ENCODE data around the gene MESP1.

The MESP1 gene

GRCh38 chr15:89766357-89767311 lies 15.6 kb upstream of the MESP1 start:
- no peak overlapping the region for H3K27ac ChIP-seq (ENCODE audit: low read length)
- no peak for ATAC-seq (ENCODE audit: insufficient read depth, low read depth)
- no peaks in the 10 kb centered on the region for H3K79me2 ChIP-seq (ENCODE audit: insufficient read depth, low read length)
- no peaks in the 10 kb centered on the region for H4K20me1 ChIP-seq (ENCODE audit: insufficient read depth, low read length)
- TF ChIP-seq EZH2 (IDR thresholded peaks at IDR 0.05; ENCODE audit: borderline replicate concordance, low read depth, low read length, severe bottlenecking) (no peak), CTCF (IDR thresholded peaks at IDR 0.05; ENCODE audit: borderline replicate concordance, extremely low read depth, low read length, poor library complexity, severe bottlenecking) (no peak)
- H2AFZ ChIP-seq (ENCODE audit: low read depth, low read length), result no peak overlapping the region
- no peaks in the 10 kb centered on the region for H3K4me1 ChIP-seq (ENCODE audit: insufficient read depth, low read length)
- no peaks in the 10 kb centered on the region for H3K9me3 ChIP-seq (ENCODE audit: insufficient read depth, low read length, severe bottlenecking)
- H3K9ac ChIP-seq (ENCODE audit: low read depth, low read length), result no peak overlapping the region
- H3K36me3 ChIP-seq (ENCODE audit: insufficient read depth, low read length), result no peaks in the 10 kb centered on the region
- no peaks in the 10 kb centered on the region for H3K27me3 ChIP-seq (ENCODE audit: insufficient read depth, low read length, poor library complexity)
- H3K4me2 ChIP-seq (ENCODE audit: insufficient read depth, low read length), result no peak overlapping the region
- no peak for DNase-seq
- H3K4me3 ChIP-seq (ENCODE audit: low read depth in 1 of 2, low read length in 2 of 2), result no peak overlapping the region

- Histone ChIP-seq H3K79me2 (ENCODE audit: insufficient read depth, low read length) (no peaks in the 10 kb centered on the region), H4K20me1 (ENCODE audit: insufficient read depth, low read length) (no peaks in the 10 kb centered on the region), H2AFZ (ENCODE audit: low read depth, low read length) (no peak overlapping the region), H3K36me3 (ENCODE audit: insufficient read depth, low read length) (no peaks in the 10 kb centered on the region), H3K9ac (ENCODE audit: low read depth, low read length) (no peak overlapping the region), H3K4me2 (ENCODE audit: insufficient read depth, low read length) (no peak overlapping the region), H3K27me3 (ENCODE audit: insufficient read depth, low read length, poor library complexity) (no peaks in the 10 kb centered on the region), H3K4me1 (ENCODE audit: insufficient read depth, low read length) (no peaks in the 10 kb centered on the region), H3K4me3 (ENCODE audit: low read depth in 1 of 2, low read length in 2 of 2) (no peak overlapping the region), H3K9me3 (ENCODE audit: insufficient read depth, low read length, severe bottlenecking) (no peaks in the 10 kb centered on the region), H3K27ac (ENCODE audit: low read length) (no peak overlapping the region)
- no peak for TF ChIP-seq EZH2 (IDR thresholded peaks at IDR 0.05; ENCODE audit: borderline replicate concordance, low read depth, low read length, severe bottlenecking)
- no peak for TF ChIP-seq CTCF (IDR thresholded peaks at IDR 0.05; ENCODE audit: borderline replicate concordance, extremely low read depth, low read length, poor library complexity, severe bottlenecking)
- ATAC-seq (ENCODE audit: insufficient read depth, low read depth), result no peak
- no peak for DNase-seq
Measured at GRCh38 chr15:89765694-89766093, 14.6 kb upstream of the MESP1 start.

DNA sequence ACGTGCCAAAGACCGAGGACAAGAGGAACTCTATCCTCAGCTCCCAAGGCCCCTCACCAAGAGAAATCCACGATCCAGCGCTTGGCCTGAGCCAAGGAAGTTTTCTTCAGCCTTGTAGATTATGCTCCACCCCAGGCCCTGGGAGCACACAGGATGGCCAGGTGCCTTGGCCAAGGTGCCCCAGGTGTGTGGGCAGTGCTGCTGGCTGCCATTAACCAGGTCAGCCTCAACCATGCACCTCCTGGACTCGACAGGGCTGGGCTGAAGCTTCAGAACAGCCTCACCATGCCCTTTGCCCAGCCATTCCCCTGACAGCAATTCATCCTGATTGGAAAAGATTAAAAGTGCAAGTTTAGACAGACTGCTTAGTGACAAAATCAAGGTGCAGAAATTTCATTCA lies 10.9 kb upstream of the MESP1 start:
- no peak for DNase-seq
- no peak overlapping the region for H3K4me3 ChIP-seq (ENCODE audit: low read depth in 1 of 2, low read length in 2 of 2)
- TF ChIP-seq CTCF (IDR thresholded peaks at IDR 0.05; ENCODE audit: borderline replicate concordance, extremely low read depth, low read length, poor library complexity, severe bottlenecking), result no peak
- TF ChIP-seq EZH2 (IDR thresholded peaks at IDR 0.05; ENCODE audit: borderline replicate concordance, low read depth, low read length, severe bottlenecking), result no peak
- no peaks in the 10 kb centered on the region for H3K4me1 ChIP-seq (ENCODE audit: insufficient read depth, low read length)
- H3K36me3 ChIP-seq (ENCODE audit: insufficient read depth, low read length), result no peaks in the 10 kb centered on the region
- H3K4me2 ChIP-seq (ENCODE audit: insufficient read depth, low read length), result no peak overlapping the region
- no peaks in the 10 kb centered on the region for H3K27me3 ChIP-seq (ENCODE audit: insufficient read depth, low read length, poor library complexity)
- ATAC-seq (ENCODE audit: insufficient read depth, low read depth), result no peak
- H3K79me2 ChIP-seq (ENCODE audit: insufficient read depth, low read length), result no peaks in the 10 kb centered on the region
- H3K9me3 ChIP-seq (ENCODE audit: insufficient read depth, low read length, severe bottlenecking), result no peaks in the 10 kb centered on the region
- no peak overlapping the region for H3K9ac ChIP-seq (ENCODE audit: low read depth, low read length)
- no peaks in the 10 kb centered on the region for H4K20me1 ChIP-seq (ENCODE audit: insufficient read depth, low read length)
- H3K27ac ChIP-seq (ENCODE audit: low read length), result no peak overlapping the region
- H2AFZ ChIP-seq (ENCODE audit: low read depth, low read length), result no peak overlapping the region
